Suprapubic skin (tissue), 4 donors: ENCODE results near the gene ANKFN1. TPM values are rescaled to one million over a fixed set of nuclear protein-coding genes. Genes with fewer than 3 reads are reported as not detected.

Experiments used
- DNase-seq, 2 donors: peaks; one replicate each; pipeline ENCODE4 v3.0.0-alpha.2; 2019; ENCODE audit warnings: low spot score in 2 of 2
- H3K27ac ChIP-seq: fragments of 200-600 bp; sonication (generic); one replicate; pipeline ENCODE4 v1.5.1; 2019
- H3K27me3 ChIP-seq: fragments of 200-600 bp; sonication (generic); one replicate; pipeline ENCODE4 v1.5.1; 2019
- H3K36me3 ChIP-seq: fragments of 200-600 bp; sonication (generic); one replicate; pipeline ENCODE4 v1.5.1; 2019
- H3K4me1 ChIP-seq: fragments of 200-600 bp; sonication (generic); one replicate; pipeline ENCODE4 v1.5.1; 2019
- H3K4me3 ChIP-seq: fragments of 200-600 bp; sonication (generic); one replicate; pipeline ENCODE4 v1.5.1; 2019; ENCODE audit warnings: mild to moderate bottlenecking
- H3K9me3 ChIP-seq: fragments of 200-600 bp; sonication (generic); one replicate; pipeline ENCODE4 v1.5.1; 2019
- CTCF ChIP-seq, 2 donors: fragments of 200-600 bp in 1 of 2; fragments of 450-650 bp in 1 of 2; sonication (generic) in 1 of 2; IDR thresholded peaks; one replicate each; pipeline ENCODE4 v1.5.1; 2016 to 2019; ENCODE audit warnings: antibody characterized with exemption in 2 of 2, mild to moderate bottlenecking in 1 of 2, moderate library complexity in 1 of 2
- EP300 ChIP-seq: sonication (generic); formaldehyde crosslinking; IDR thresholded peaks from one replicate; pipeline ENCODE4 v1.6.1; 2017; ENCODE audit warnings: antibody characterized with exemption
- POLR2A ChIP-seq, 2 donors: fragments of 450-650 bp; IDR thresholded peaks; one replicate each; pipeline ENCODE4 v1.6.1; 2017; ENCODE audit warnings: antibody characterized with exemption in 2 of 2, mild to moderate bottlenecking in 2 of 2, moderate library complexity in 2 of 2
- POLR2AphosphoS5 ChIP-seq, 3 donors: sonication (generic); formaldehyde crosslinking; IDR thresholded peaks; one replicate each; pipeline ENCODE4 v1.6.1; 2017; ENCODE audit warnings: antibody characterized with exemption in 3 of 3
- WGBS: methylation state at CpG from one replicate; pipeline ENCODE4 v1.1.5; 2018; 5-methylcytosine and 5-hydroxymethylcytosine counted together
- total RNA-seq, 4 donors: library from RNA; depleted of rRNA; stranded (reverse); fragments of >200 nt; gene quantifications; one replicate each; pipeline ENCODE4 v1.1.0, GENCODE V29; 2016

The ANKFN1 gene
- total RNA-seq, 4 donors from 2014 or later = 0.81 to 3.1 (median 1.7) TPM

- H3K27ac ChIP-seq = no peak overlapping the region
- no peak overlapping the region for H3K4me3 ChIP-seq
- no peaks in the 10 kb centered on the region for H3K4me1 ChIP-seq
- H3K36me3 ChIP-seq = no peaks in the 10 kb centered on the region
- TF ChIP-seq POLR2AphosphoS5 (IDR thresholded peaks at IDR 0.05) (no peak), POLR2A (IDR thresholded peaks at IDR 0.05) (no peak), CTCF (IDR thresholded peaks at IDR 0.05) (no peak), EP300 (no peak)
- DNase-seq = no peak
- 89% methylated on average over 4 of the region's 4 CpGs for WGBS
- no peaks in the 10 kb centered on the region for H3K27me3 ChIP-seq
- no peaks in the 10 kb centered on the region for H3K9me3 ChIP-seq
Observed at GRCh38 chr17:56432443-56432842, 279.2 kb downstream of the ANKFN1 start.

GRCh38 chr17:56434610-56435009, 281.3 kb downstream of the ANKFN1 start:
- Histone ChIP-seq H3K27ac (no peak overlapping the region), H3K4me3 (no peak overlapping the region), H3K4me1 (no peaks in the 10 kb centered on the region), H3K36me3 (no peaks in the 10 kb centered on the region), H3K9me3 (no peaks in the 10 kb centered on the region), H3K27me3 (no peaks in the 10 kb centered on the region)
- 67% methylated on average over 10 of the region's 10 CpGs for WGBS
- TF ChIP-seq CTCF (IDR thresholded peaks at IDR 0.05) (no peak), POLR2AphosphoS5 (IDR thresholded peaks at IDR 0.05) (no peak), POLR2A (IDR thresholded peaks at IDR 0.05) (no peak), EP300 (no peak)
- no peak for DNase-seq

GRCh38 chr17:56436142-56436541, 282.9 kb downstream of the ANKFN1 start:
- peaks cover 6% of the 10 kb centered on the region for H3K4me1 ChIP-seq
- no peak overlapping the region for H3K4me3 ChIP-seq
- 92% methylated on average over 4 of the region's 4 CpGs for WGBS
- no peak for DNase-seq
- H3K9me3 ChIP-seq = no peaks in the 10 kb centered on the region
- H3K27me3 ChIP-seq = no peaks in the 10 kb centered on the region
- TF ChIP-seq POLR2AphosphoS5 (IDR thresholded peaks at IDR 0.05) = no peak
- TF ChIP-seq POLR2A (IDR thresholded peaks at IDR 0.05) = no peak
- H3K27ac ChIP-seq = no peak overlapping the region
- H3K36me3 ChIP-seq = no peaks in the 10 kb centered on the region

DNA sequence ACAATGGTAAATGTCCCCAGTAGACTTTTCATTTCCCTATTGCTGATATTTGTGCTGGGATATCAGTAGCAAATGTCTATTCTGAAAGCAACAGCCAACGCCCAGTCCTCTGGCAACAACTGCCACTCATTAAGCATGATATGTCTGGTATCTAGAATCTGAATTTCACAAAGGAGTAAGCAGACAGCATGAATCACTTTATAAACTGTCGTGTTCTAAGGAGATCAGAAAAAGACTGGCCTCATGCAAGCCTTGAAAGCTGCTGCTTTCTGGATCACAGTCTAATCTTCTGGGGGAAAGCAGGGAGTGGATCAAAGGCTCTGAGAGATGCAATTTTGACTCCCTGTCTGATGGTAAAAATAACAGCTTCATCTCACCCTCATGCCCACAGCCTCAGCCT, 287.1 kb downstream of the ANKFN1 start:
- H3K36me3 ChIP-seq = no peaks in the 10 kb centered on the region
- no peak overlapping the region for H3K4me3 ChIP-seq
- H3K27me3 ChIP-seq = no peaks in the 10 kb centered on the region
- TF ChIP-seq CTCF (IDR thresholded peaks at IDR 0.05) (no peak), POLR2AphosphoS5 (IDR thresholded peaks at IDR 0.05) (no peak), POLR2A (IDR thresholded peaks at IDR 0.05) (no peak), EP300 (no peak)
- DNase-seq = no peak
- 25% methylated on average over 2 of the region's 2 CpGs for WGBS
- H3K4me1 ChIP-seq = peaks cover 6% of the 10 kb centered on the region
- no peak overlapping the region for H3K27ac ChIP-seq
- no peaks in the 10 kb centered on the region for H3K9me3 ChIP-seq

DNA sequence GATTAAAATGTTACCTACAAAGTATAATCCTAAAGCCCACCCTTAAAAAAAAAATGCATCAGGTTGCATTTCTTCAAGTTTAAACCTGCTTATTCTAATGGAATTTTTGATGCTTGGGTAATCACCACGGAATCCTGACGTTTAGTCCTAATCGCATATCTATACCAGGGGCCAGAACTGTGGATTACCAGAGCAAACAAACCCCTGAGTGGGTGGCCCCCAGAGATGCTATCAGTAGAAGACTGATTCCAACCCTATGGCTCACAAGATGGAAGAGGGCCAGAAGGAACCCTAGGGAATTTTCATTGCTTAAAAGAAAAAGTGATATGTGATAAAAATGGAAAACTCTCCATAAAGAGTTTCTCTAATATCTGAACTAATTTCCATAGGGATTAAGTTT, 288.0 kb downstream of the ANKFN1 start:
- no peaks in the 10 kb centered on the region for H3K27me3 ChIP-seq
- H3K9me3 ChIP-seq = no peaks in the 10 kb centered on the region
- no peak for DNase-seq
- peaks cover 6% of the 10 kb centered on the region for H3K4me1 ChIP-seq
- no peak for TF ChIP-seq CTCF (IDR thresholded peaks at IDR 0.05)
- no peak for TF ChIP-seq EP300
- no peak for TF ChIP-seq POLR2AphosphoS5 (IDR thresholded peaks at IDR 0.05)
- no peak for TF ChIP-seq POLR2A (IDR thresholded peaks at IDR 0.05)
- WGBS = 26% methylated on average over 3 of the region's 3 CpGs
- no peaks in the 10 kb centered on the region for H3K36me3 ChIP-seq
- no peak overlapping the region for H3K4me3 ChIP-seq
- H3K27ac ChIP-seq = no peak overlapping the region
